Endothelial cell of hepatic sinusoid (primary cell): ENCODE data around the gene BOLA1.
"Not testable (repeated sequence)": the region's sequence is repeated elsewhere in the genome, so short reads cannot be mapped to it uniquely, and the experiment has no call there.

Experiments
- in situ Hi-C: cut with HindIII; loops from 2 replicates; pipeline ENCODE4 v1.10.0; 2017; ENCODE audit warnings: low sequenced_read_pairs

BOLA1 gene, protein sequence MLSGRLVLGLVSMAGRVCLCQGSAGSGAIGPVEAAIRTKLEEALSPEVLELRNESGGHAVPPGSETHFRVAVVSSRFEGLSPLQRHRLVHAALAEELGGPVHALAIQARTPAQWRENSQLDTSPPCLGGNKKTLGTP

DNA sequence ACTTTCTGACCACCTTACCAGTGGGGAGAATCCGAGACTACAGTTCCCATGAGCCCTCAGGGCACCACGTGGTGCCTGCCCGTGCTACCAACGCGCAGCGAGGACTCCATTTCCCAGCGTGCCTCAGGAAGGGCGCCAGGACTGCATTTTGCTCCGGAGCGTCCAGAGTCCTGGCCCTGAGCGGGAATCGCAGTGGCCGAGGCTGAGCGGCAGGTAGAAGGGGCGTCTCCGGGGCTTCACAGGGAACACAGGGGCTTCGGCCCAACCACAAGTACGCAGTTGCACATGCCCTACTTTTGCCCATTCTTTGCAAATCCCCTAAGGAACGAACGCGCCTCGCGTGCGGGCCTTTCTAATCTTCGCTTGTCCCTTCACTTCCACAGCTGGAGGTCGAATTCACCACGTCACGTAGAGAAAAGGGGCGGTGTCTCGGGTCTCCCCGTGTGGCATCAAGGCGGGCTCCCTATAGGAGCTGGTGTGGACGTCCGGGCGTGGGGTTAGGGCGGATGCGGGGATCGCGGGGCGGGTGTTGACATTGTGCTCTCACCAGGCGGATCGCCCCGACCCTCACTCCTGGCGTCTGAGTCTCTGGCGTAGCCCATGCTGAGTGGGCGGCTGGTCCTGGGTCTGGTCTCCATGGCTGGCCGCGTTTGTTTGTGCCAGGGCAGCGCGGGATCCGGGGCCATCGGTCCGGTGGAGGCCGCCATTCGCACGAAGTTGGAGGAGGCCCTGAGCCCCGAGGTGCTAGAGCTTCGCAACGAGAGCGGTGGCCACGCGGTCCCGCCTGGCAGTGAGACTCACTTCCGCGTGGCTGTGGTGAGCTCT lies at the start of gene BOLA1:
Gene BOLA1 (plus strand): TSS at position 109 of the 825 bp plus-strand sequence. CDS start 492 bp downstream, at position 601.
- in situ Hi-C loops: no loop called here

DNA sequence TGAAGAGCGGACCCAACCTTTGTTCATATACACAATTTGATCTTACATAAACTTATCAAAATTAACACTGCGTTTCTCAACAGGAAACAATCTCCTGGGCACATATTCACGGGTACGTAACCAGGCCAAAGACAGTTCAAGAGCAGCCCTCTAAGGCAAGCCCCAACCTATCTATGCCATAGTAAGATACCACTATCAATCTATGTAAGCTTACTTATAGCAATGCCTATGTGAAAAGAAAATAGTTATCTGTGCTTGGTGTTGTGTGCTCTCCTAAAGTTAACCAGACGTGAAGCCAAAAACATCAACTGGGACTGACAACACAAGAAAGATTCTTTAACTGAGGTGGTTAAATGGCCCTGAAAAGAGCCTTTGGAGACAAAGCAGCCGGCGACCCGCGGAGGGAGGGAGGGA lies 49.4 kb upstream of the BOLA1 start:
- in situ Hi-C loops: no loop called here

DNA sequence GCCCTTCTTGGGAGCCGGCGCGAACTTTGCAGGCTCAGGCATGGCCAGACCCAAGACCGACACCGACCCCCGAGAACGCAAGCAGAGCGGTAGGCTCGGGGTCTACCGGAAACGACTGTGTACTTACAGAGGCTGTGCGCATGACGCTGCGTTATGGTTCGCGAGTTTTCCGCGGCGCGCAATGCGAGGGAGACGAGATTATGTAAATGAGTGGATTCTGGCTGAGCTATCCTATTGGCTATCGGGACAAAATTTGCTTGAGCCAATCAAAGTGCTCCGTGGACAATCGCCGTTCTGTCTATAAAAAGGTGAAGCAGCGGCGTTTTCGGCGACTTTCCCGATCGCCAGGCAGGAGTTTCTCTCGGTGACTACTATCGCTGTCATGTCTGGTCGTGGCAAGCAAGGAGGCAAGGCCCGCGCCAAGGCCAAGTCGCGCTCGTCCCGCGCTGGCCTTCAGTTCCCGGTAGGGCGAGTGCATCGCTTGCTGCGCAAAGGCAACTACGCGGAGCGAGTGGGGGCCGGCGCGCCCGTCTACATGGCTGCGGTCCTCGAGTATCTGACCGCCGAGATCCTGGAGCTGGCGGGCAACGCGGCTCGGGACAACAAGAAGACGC lies 48.5 kb upstream of the BOLA1 start:
- in situ Hi-C loops: not testable (repeated sequence)

DNA sequence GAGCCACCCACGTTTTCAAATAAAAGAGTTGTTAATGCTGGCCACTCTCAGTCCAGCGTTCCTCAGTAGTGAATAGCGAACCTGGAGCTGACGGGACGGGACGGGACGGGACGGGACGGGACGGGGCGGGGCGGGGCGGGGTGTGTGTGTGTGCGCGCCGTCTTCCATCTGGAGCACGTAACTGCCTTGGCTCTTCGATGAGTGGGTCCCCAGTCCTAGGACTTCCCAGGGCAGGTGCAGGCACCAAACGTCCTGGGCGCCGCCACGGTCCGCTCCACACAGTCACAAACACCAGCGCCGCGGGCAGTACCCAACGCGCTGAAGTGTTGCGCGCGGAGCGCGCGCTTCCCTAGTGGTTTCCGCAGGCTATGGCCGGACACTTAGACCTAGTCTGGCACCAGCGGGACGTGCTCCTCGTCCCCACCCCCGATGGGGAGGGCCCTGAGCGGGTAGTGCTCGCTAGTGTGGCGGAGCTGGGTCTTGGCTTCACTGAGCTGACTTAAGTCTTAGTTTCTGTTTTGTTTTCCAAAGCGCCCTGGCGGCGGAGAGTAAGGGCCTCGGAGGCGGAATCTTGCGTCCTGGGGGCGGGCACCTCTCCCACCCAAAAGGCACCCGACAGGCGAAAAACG lies 47.7 kb upstream of the BOLA1 start:
- in situ Hi-C loops: not testable (repeated sequence)

DNA sequence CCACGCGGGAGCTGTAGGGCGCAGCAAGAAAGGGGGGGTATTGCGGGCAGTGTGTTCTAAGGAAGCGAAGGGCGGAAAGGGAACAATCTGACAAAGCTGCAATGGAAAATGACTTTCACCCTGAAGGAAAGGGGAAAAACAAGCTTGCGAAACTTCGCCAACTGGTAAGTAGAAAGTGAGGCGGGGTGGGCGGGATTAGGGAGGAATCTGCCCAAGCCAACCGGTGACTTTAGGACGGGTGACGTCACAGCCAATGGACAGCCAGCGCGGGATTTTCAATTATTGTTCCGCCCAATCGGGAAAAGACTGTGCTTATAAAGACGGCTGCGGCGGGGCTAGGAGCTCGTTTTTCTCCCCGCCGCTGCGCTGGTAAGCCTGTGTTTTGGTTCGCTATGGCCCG lies 47.1 kb upstream of the BOLA1 start:
- in situ Hi-C loops: not testable (repeated sequence)

DNA sequence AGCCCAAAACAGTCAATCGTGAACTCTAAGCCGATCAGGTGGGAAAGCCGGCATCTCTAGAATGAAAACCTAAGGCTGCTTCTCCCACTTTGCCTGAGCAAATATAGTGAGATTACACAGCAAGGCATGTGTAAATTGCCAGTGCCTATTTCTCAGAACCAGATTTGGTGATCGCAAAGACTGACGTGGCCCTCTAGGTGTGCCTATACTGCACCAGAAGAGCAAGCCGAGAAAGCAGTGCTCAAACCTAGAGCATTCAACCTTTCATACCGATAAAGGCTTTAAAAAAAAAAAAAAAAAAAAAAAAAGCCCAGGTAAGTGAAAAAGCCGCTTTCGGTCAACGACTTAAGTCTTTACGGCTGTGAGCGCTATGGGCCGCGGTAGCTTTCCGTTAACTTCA lies 39.1 kb upstream of the BOLA1 start:
- in situ Hi-C loops: not testable (repeated sequence)

DNA sequence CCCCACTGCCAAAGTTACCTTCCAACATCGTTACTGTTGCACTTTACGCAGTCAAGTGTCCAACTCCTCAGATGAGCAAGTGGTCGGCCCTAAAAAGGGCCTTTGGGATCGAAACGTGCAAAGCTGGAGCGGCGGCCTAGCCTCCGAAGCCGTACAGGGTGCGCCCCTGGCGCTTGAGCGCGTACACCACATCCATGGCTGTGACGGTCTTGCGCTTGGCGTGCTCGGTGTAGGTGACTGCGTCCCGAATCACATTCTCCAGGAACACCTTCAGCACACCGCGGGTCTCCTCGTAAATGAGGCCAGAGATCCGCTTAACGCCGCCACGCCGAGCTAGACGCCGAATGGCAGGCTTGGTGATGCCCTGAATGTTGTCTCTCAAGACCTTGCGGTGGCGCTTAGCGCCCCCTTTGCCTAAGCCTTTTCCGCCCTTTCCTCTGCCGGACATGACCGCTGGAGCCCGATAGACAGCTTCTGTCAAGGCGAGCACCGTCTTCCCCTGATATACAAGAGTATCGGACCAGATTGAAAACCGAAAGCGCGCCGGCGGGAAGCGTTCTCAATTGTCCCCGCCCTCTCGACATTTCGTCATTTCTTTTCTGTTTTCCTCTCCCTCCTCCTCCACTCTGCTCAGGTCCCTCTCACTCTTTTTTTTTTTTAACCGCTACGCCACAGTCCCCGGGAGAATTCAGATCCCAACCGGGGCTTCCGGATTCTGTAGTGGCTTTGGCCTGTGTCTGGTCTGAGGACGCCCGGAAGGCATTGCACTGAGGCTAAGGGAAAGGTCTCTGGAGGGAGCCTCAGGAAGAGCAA lies 38.5 kb upstream of the BOLA1 start:
- in situ Hi-C loops: not testable (repeated sequence)

DNA sequence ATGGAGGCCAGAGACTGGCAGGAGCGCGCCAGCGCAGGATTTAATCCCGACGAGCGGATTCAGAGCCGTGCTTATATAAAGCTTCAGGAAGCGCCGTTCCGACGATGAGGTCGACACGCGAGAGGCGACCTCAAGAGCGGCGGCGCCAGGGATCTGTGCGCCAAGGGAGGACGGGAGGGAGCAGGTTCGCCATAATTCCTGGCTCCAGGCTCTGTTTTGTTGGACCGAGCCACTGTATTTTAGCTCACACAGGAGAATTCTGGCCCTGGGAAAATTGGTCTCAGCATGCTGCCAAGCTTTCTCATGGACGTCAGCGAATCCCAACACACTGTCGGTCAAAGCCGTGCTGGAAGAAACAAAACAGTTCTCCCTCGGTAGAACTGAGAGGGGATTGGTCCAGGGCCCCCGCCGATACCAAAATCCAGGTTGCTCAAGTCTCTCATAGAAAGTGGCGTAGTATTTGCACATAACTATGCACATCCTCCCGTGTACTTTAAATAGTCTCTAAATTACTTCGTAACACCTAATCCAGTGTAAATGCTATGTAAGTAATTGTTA lies 37.8 kb upstream of the BOLA1 start:
- in situ Hi-C loops: not testable (repeated sequence)

DNA sequence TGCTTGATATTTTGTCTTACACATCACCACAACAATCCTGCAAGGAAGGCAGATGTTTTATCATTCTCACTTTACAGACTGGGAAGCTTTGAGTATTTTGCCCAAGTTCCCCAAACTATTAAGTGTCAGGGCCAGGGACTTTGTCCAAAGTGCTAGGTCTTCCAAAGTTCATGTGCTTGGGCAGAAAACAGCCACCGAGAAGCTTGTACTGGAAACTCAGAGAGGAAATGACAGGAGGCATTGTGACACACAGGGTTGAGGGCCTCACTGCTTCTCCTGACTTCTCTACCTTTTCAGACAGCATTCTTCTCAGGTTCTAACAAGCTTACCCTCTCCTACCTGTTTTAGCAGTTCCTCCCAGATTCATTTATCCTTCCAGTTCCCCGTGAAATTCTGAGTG lies 32.5 kb upstream of the BOLA1 start:
- in situ Hi-C loops: not testable (repeated sequence)

DNA sequence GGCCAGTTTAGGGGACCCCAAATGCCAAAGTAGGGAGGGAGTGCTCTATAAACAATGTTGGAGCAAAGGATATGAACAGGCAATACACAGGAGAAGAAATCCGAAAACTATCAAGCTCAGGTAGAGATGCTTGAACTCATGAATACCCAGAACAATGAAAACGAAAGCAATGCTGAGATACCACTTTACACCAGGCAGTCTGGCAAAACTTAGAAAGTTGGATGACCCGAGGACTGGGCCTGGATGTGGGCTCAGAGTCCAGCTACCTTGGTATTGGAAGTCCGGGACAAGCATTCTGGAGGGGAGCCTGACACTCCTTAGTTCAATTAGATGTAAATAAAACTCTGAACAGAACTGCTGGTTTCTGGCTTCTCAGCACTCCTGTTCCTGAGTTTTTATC lies 26.3 kb upstream of the BOLA1 start:
- in situ Hi-C loops: not testable (repeated sequence)

DNA sequence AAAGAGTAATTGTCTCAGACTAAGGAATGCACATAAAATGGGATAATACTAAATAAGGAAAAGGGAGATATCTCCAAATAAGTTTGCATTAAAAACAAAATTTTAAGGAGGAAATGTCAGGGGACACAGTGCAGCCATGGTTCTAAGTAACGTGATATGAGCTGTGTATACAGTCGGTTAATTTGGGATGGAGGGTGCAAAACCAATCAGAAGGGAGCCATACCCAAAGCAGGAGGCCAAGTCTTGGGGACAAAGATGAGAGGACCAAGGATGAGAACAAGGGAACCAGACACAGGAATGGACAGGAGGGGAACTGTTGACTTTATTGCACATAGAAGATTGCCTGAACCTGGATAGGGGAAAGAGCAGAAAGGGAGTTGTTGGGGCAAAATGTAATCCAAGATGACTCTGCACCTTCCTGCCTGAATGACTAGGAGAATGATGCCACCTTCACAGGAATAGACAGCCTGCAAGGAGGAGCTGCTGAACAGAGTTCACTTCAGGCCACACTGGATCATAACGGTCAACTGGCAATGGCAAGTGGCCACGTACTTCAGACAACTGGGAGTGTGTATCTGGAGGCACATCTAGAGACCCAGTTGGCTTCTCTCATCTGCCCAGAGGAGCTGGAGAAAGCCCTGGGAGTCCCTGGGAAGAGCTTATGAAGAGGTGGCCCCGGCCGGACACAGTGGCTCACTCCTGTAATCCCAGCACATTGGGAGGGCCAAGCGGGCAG lies 22.0 kb upstream of the BOLA1 start:
- in situ Hi-C loops: no loop called here

DNA sequence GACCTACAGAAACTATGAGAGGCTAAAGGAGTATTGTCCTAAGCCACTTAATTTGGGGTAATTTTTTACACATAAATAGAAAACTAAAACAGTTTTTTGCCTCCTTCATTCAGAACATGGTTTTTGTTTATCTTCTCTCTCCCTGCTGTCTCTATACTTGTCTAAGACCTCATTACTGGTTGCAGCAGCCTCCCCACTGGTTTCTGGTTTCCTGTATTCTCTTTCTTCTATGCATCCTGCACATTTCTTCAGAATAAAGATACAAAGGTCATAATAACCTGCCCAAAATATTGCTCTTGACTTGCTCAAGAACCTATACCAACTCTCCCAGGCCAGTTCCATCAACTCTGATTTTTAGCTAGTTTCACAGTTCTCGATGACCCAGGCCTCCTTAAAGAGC lies 19.8 kb upstream of the BOLA1 start:
- in situ Hi-C loops: no loop called here

DNA sequence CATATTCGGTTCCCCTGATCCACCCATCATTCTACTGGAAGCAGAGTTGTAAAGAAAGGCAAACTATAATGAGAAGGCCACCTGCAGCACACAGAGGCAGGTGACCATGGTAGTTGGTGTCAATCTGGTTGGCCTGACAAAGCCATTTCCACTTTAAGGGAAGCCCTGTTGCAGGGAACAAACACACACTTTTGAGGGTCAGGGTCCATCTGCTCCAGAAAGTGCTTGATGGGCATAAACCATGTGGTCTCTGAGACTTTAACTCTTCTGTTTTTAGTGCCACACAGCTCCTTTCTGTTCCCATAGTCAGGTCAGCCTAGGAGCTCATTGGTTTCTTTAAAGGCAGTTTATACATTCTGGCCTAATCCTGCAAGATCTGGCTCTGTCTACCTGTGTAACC lies 17.5 kb upstream of the BOLA1 start:
- in situ Hi-C loops: no loop called here

DNA sequence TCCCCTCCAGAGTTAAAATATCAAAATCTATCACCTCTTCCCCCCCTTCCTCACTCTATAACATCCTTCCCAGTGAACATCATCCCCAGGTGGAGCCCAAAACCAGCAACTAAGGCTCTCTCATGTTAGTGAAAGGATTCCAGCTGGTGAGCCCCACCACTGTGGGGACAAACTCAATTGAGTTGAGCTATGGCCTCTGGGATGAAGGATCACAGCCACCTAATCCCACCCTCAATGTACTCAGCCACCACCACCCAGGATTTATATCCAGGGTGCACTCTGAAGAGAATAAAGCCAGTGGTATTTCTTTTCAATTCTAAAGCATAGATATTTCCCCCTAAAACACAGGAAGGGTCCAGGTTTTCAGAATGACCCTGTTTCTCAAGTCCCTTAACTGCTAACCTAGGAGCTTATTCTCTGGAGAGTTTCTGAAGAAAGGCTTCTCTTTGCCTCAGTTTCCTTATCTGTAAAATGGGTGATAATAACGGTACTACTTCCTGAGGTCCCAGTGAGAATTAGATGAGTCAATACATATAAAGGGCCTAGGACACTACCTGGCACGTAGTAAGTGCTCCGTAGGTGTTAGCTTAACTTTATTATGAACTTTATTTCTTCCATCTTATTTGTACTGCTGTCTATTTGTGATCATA lies 15.6 kb upstream of the BOLA1 start:
- in situ Hi-C loops: no loop called here

DNA sequence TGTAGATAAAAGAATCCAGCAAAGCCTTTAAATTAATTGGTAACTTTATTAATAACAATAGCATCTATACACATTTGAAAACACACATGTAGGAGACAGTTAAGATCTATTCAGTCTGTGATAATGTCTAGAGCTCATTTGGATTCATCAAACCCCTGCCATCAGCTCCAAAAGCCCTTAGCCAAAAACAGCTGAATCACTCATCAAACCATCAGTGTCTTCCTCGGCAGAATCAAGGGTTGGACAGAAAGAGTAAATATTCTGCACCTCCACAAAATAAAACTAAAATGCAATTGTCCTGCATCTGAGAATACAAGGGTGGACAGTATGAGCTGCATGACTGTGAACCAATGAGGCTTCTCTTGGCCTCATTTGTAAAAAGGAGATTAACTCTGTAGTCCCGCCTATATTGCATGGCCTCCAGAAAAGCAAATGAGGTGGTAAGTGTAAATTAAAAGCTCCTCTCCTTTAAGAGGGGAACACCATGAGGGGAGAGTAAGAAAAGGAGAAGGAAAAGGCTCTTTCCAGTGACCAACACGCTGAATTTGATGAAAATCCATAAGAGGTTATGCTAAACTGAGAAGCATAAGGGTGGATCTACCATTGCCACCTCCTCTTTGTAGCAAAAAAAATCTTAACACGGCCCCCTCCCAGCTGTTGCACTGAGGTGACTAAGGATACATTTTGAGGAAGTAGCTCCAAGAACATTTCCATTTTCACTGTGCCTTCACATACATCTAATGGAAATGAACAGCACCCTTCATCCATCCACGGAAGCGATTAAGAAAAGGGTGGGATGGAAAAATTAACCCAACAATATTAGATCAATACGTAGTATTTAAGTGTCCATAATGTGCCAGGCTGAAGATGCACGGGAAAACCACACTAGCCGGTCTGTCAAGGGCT lies 14.7 kb upstream of the BOLA1 start:
- in situ Hi-C loops: no loop called here

DNA sequence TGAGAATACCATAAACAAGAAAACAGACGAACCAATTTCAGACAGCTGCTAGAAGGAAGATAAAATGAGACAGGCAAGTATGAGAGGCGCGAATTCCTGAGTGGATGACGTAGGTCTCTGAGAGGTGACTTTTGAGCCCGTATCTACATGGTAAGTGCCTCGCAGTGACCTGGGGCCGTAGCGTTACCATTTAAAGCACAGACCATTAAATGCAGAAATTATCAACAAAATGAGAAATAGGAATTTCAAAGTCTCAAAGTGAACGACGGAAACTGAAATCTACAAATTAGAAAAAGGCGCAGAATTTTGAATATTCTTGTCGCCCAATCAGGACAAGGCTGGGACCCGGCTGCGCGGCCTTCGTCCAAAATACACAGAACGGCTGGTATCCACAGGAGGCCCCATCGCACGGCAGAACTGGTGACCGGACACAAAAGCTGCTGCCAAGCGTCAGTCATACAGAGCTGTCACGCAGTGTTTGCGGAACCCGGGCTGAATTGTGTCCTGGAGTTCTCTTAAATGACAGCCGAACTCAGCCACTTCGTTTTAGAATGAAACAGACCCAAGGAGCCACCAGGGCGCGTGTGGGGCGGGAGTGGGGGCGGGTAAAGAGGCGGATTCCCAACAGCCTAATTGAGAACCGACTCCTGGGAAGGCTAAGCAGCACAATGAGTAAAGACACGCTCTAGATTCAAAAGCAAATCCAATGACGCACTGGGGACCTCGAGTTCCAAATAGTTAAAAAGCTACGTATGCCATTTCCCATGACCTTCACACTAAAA lies 13.8 kb upstream of the BOLA1 start:
- in situ Hi-C loops: no loop called here

DNA sequence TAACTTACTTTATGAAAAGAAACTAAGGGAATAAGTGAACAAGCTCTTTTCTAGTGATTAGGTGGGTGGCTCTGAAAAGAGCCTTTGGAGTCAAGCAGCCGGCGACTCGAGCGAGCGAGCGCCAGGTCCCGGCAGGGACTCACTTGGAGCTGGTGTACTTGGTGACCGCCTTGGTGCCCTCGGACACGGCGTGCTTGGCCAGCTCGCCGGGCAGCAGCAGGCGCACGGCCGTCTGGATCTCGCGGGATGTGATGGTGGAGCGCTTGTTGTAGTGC lies 13.3 kb upstream of the BOLA1 start:
- in situ Hi-C loops: not testable (repeated sequence)
